SK-N-SH treated with all-trans-retinoic acid at 6 μM for 48 hours (cell line): Measurements from ENCODE around the gene RNF17.

Experiments
- ARNTL ChIP-seq: fragments of 450-650 bp; formaldehyde crosslinking; IDR thresholded peaks from 2 replicates; pipeline ENCODE4 v1.5.0; 2020; ENCODE audit warnings: low read depth, mild to moderate bottlenecking, moderate library complexity, borderline replicate concordance
- ESRRG ChIP-seq: fragments of 250-450 bp; sonication (Bioruptor Pico); IDR thresholded peaks from 2 replicates; pipeline ENCODE4 v1.6.1; 2021; ENCODE audit warnings: mild to moderate bottlenecking
- GLIS3 ChIP-seq: fragments of 250-450 bp; sonication (Bioruptor Pico); IDR thresholded peaks from 2 replicates; pipeline ENCODE4 v1.5.0; 2020; ENCODE audit warnings: mild to moderate bottlenecking, moderate library complexity
- PATZ1 ChIP-seq: fragments of 250-450 bp; sonication (Bioruptor Pico); IDR thresholded peaks from 2 replicates; pipeline ENCODE4 v1.8.0; 2020; ENCODE audit warnings: mild to moderate bottlenecking, moderate library complexity, borderline replicate concordance
- PPARA ChIP-seq: fragments of 250-450 bp; sonication (Bioruptor Pico); IDR thresholded peaks from 2 replicates; pipeline ENCODE4 v1.5.0; 2020; ENCODE audit warnings: mild to moderate bottlenecking, borderline replicate concordance
- TOX ChIP-seq: fragments of 250-450 bp; sonication (Bioruptor Pico); IDR thresholded peaks from 2 replicates; pipeline ENCODE4 v1.8.0; 2021; ENCODE audit warnings: mild to moderate bottlenecking, moderate library complexity, borderline replicate concordance
- ZFP3 ChIP-seq: fragments of 250-450 bp; sonication (Bioruptor Pico); IDR thresholded peaks from 2 replicates; pipeline ENCODE4 v1.5.0; 2020; ENCODE audit warnings: mild to moderate bottlenecking, moderate library complexity
- ZFP30 ChIP-seq: fragments of 450-650 bp; formaldehyde crosslinking; IDR thresholded peaks from 2 replicates; pipeline ENCODE4 v1.5.0; 2022; ENCODE audit warnings: mild to moderate bottlenecking, moderate library complexity
- ZNF70 ChIP-seq: fragments of 450-650 bp; formaldehyde crosslinking; IDR thresholded peaks from 2 replicates; pipeline ENCODE4 v1.5.0; 2020; ENCODE audit warnings: mild to moderate bottlenecking, moderate library complexity

- TF ChIP-seq ZFP30 (no peak), PPARA (CRISPR knock-in tag) (no peak), TOX (CRISPR knock-in tag) (no peak), GLIS3 (no peak), ARNTL (no peak), PATZ1 (CRISPR knock-in tag) (no peak), ESRRG (CRISPR knock-in tag) (no peak), ZFP3 (CRISPR knock-in tag) (no peak), ZNF70 (CRISPR knock-in tag) (no peak)
Measured at GRCh38 chr13:24822640-24823039, 58.7 kb downstream of the RNF17 start.
